Upper lobe of left lung (tissue), 4 donors: ENCODE measurements around the gene ASCC3.

Experiments
- CTCF ChIP-seq, 6 experiments: fragments of 450-650 bp in 4 of 6; fragments of 200-600 bp in 2 of 6; sonication (generic) in 2 of 6; IDR thresholded peaks; one replicate each; pipeline ENCODE4 v1.5.1; 2016 to 2019; ENCODE audit warnings: antibody characterized with exemption in 6 of 6
- EP300 ChIP-seq, 4 donors: sonication (generic); formaldehyde crosslinking; IDR thresholded peaks; one replicate each; pipeline ENCODE4 v1.5.1; 2017; ENCODE audit warnings: antibody characterized with exemption in 4 of 4, control low read depth in 2 of 4
- POLR2A ChIP-seq, 4 donors: fragments of 450-650 bp; IDR thresholded peaks; one replicate each; pipeline ENCODE4 v1.5.1; 2016 to 2017; ENCODE audit warnings: antibody characterized with exemption in 4 of 4, mild to moderate bottlenecking in 2 of 4
- POLR2AphosphoS5 ChIP-seq, 2 donors: sonication (generic); formaldehyde crosslinking; IDR thresholded peaks; one replicate each; pipeline ENCODE4 v1.5.1; 2017; ENCODE audit warnings: antibody characterized with exemption in 2 of 2

- TF ChIP-seq CTCF (IDR thresholded peaks at IDR 0.05) (no peak), POLR2A (IDR thresholded peaks at IDR 0.05) (no peak), POLR2AphosphoS5 (IDR thresholded peaks at IDR 0.05) (no peak), EP300 (IDR thresholded peaks at IDR 0.05) (no peak)
Measured at GRCh38 chr6:100893743-100894142, 12.6 kb upstream of the ASCC3 start.
